Endothelial cell (in vitro differentiated cells): ENCODE data around the gene DENND1A. TPM values are rescaled to one million over a fixed set of nuclear protein-coding genes. Genes with fewer than 3 reads are reported as not detected.

Experiments
- DNase-seq: peaks from one replicate; pipeline ENCODE4 v3.0.0; 2021; ENCODE audit warnings: low spot score
- H3K27ac Mint-ChIP-seq: one replicate; pipeline ENCODE4 v1.8.0; 2021; ENCODE audit warnings: mixed read lengths, inconsistent platforms; ENCODE audit not compliant: unreplicated experiment
- H3K27me3 Mint-ChIP-seq: one replicate; pipeline ENCODE4 v1.8.0; 2021; ENCODE audit warnings: mild to moderate bottlenecking, moderate library complexity, mixed read lengths, inconsistent platforms; ENCODE audit not compliant: unreplicated experiment
- H3K36me3 Mint-ChIP-seq: one replicate; pipeline ENCODE4 v1.8.0; 2021; ENCODE audit warnings: mild to moderate bottlenecking, low read depth, mixed read lengths, inconsistent platforms; ENCODE audit not compliant: unreplicated experiment
- H3K4me1 Mint-ChIP-seq: one replicate; pipeline ENCODE4 v1.8.0; 2021; ENCODE audit warnings: mild to moderate bottlenecking, mixed read lengths, inconsistent platforms; ENCODE audit not compliant: unreplicated experiment
- H3K4me3 Mint-ChIP-seq: one replicate; pipeline ENCODE4 v1.8.0; 2021; ENCODE audit warnings: mild to moderate bottlenecking, mixed read lengths, inconsistent platforms; ENCODE audit not compliant: unreplicated experiment
- H3K9me3 Mint-ChIP-seq: one replicate; pipeline ENCODE4 v1.8.0; 2021; ENCODE audit warnings: mixed read lengths, inconsistent platforms; ENCODE audit not compliant: unreplicated experiment
- total RNA-seq: library from RNA; stranded (reverse); fragmentation: NEBNext Ultra II Directional; extraction: Animal tissue kit (Norgen Biotek cat#: 25700); gene quantifications from one replicate; pipeline ENCODE4 v1.2.1, GENCODE V29; 2021; ENCODE audit not compliant: unreplicated experiment
- TF ChIP-seq, protein P1 (sequence below): fragments of 200-600 bp; sonication (generic); IDR thresholded peaks from one replicate; pipeline ENCODE4 v1.5.0; 2021; ENCODE audit warnings: antibody characterized with exemption; ENCODE audit not compliant: unreplicated experiment

The DENND1A gene
- total RNA-seq, 1 donor from 2014 or later = 14.1 TPM

DNA sequence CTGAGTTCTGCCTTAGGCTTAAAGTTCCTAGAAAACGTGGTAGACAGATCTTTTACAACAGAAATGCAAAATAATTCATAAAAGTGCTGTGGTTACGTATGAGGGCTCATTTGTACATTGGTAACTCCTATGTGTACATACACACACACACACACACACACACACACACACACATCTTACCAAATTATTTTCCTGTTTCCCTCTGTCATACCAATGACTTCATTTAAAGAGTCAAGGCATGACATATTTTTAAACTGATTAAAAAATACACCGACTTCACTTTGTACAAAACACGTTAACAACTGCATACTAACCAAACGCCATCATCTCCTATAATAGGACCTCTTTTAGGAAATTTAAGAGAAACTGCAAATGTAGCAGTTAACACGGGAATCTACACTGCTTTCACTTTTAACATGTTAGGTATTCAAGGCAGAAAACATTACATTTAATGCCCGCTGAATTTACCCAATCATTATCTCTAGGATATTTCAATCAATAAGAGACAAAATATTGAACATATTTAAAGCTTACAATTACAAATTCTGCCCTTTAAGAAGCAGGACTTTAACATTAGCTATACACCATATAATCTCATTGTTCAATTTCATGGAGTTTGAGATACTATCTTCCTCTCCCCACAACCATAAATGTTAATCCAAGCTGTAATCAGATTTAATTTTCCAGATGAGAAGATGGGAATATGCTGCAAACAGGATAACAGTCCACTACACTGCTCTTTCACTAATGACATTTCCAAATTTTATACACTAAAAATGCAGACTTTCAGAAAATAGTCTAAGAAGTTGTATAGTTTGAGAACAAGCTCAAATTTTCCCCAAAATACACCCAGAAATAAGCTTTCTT is 133.1 kb downstream of the DENND1A start:
- TF ChIP-seq, protein P1, sequence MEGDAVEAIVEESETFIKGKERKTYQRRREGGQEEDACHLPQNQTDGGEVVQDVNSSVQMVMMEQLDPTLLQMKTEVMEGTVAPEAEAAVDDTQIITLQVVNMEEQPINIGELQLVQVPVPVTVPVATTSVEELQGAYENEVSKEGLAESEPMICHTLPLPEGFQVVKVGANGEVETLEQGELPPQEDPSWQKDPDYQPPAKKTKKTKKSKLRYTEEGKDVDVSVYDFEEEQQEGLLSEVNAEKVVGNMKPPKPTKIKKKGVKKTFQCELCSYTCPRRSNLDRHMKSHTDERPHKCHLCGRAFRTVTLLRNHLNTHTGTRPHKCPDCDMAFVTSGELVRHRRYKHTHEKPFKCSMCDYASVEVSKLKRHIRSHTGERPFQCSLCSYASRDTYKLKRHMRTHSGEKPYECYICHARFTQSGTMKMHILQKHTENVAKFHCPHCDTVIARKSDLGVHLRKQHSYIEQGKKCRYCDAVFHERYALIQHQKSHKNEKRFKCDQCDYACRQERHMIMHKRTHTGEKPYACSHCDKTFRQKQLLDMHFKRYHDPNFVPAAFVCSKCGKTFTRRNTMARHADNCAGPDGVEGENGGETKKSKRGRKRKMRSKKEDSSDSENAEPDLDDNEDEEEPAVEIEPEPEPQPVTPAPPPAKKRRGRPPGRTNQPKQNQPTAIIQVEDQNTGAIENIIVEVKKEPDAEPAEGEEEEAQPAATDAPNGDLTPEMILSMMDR = no peak
- no peaks in the 10 kb centered on the region for H3K36me3 Mint-ChIP-seq
- no peaks in the 10 kb centered on the region for H3K27me3 Mint-ChIP-seq
- H3K9me3 Mint-ChIP-seq = no peaks in the 10 kb centered on the region
- H3K4me1 Mint-ChIP-seq = no peaks in the 10 kb centered on the region
- no peak for DNase-seq
- H3K27ac Mint-ChIP-seq = no peak overlapping the region
- no peak overlapping the region for H3K4me3 Mint-ChIP-seq

- TF ChIP-seq, protein P1 = no peak
- DNase-seq = no peak
- Mint-ChIP-seq H3K27ac (no peak overlapping the region), H3K9me3 (no peaks in the 10 kb centered on the region), H3K27me3 (no peaks in the 10 kb centered on the region), H3K36me3 (no peaks in the 10 kb centered on the region), H3K4me1 (no peaks in the 10 kb centered on the region), H3K4me3 (no peak overlapping the region)
Observed at GRCh38 chr9:123796094-123796493, 133.8 kb downstream of the DENND1A start.

DNA sequence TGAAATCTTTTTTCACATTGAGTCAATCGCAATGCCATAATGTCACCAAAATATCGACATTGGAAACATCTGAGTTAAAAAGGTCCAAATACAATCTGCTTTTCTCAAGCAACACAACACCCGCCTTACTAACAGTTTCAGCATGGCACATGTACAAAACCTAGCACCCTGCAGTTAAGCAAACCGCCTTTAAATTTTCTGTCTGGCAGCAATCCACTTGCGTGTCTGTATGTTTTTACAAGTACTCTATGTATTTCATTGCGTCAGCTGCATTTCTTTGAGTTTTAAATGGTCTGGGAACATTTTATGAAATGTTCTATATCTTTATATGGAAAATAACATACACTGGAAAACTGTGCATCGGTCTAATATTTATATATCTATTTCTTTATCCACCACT is 134.6 kb downstream of the DENND1A start:
- DNase-seq = no peak
- H3K4me1 Mint-ChIP-seq = no peaks in the 10 kb centered on the region
- H3K9me3 Mint-ChIP-seq = no peaks in the 10 kb centered on the region
- TF ChIP-seq, protein P1 = no peak
- no peaks in the 10 kb centered on the region for H3K27me3 Mint-ChIP-seq
- H3K36me3 Mint-ChIP-seq = no peaks in the 10 kb centered on the region
- H3K4me3 Mint-ChIP-seq = no peak overlapping the region
- no peak overlapping the region for H3K27ac Mint-ChIP-seq

- Mint-ChIP-seq H3K4me3 (no peak overlapping the region), H3K27ac (no peak overlapping the region), H3K9me3 (no peaks in the 10 kb centered on the region), H3K36me3 (no peaks in the 10 kb centered on the region), H3K27me3 (no peaks in the 10 kb centered on the region), H3K4me1 (no peaks in the 10 kb centered on the region)
- no peak for DNase-seq
- TF ChIP-seq, protein P1 = no peak
Observed at GRCh38 chr9:123792501-123792900, 137.4 kb downstream of the DENND1A start.

- Mint-ChIP-seq H3K27ac (no peak overlapping the region), H3K36me3 (no peaks in the 10 kb centered on the region), H3K27me3 (no peaks in the 10 kb centered on the region), H3K4me1 (no peaks in the 10 kb centered on the region), H3K9me3 (no peaks in the 10 kb centered on the region), H3K4me3 (no peak overlapping the region)
- TF ChIP-seq, protein P1 = no peak
- DNase-seq = no peak
Observed at GRCh38 chr9:123789554-123790292, 140.2 kb downstream of the DENND1A start.
